ENCODE data around the gene IGF2R. TPM values are rescaled to one million over a fixed set of nuclear protein-coding genes. Genes with fewer than 3 reads are reported as not detected.
"Not testable (repeated sequence)": the region's sequence is repeated elsewhere in the genome, so short reads cannot be mapped to it uniquely, and the experiment has no call there.

IGF2R gene, protein sequence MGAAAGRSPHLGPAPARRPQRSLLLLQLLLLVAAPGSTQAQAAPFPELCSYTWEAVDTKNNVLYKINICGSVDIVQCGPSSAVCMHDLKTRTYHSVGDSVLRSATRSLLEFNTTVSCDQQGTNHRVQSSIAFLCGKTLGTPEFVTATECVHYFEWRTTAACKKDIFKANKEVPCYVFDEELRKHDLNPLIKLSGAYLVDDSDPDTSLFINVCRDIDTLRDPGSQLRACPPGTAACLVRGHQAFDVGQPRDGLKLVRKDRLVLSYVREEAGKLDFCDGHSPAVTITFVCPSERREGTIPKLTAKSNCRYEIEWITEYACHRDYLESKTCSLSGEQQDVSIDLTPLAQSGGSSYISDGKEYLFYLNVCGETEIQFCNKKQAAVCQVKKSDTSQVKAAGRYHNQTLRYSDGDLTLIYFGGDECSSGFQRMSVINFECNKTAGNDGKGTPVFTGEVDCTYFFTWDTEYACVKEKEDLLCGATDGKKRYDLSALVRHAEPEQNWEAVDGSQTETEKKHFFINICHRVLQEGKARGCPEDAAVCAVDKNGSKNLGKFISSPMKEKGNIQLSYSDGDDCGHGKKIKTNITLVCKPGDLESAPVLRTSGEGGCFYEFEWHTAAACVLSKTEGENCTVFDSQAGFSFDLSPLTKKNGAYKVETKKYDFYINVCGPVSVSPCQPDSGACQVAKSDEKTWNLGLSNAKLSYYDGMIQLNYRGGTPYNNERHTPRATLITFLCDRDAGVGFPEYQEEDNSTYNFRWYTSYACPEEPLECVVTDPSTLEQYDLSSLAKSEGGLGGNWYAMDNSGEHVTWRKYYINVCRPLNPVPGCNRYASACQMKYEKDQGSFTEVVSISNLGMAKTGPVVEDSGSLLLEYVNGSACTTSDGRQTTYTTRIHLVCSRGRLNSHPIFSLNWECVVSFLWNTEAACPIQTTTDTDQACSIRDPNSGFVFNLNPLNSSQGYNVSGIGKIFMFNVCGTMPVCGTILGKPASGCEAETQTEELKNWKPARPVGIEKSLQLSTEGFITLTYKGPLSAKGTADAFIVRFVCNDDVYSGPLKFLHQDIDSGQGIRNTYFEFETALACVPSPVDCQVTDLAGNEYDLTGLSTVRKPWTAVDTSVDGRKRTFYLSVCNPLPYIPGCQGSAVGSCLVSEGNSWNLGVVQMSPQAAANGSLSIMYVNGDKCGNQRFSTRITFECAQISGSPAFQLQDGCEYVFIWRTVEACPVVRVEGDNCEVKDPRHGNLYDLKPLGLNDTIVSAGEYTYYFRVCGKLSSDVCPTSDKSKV (N-terminal part only)
- 77.3 TPM for polyA plus RNA-seq (ENCODE audit: insufficient read length)
- long read RNA-seq, donor 1, partial matches to known transcripts = 21 of 21 reads
- long read RNA-seq, donor 1, other reads (novel, unspliced or antisense) = 0 of 21 reads
- long read RNA-seq, donor 2, full-length matches to known transcripts = 2 of 2 reads
- long read RNA-seq, donor 2, partial matches to known transcripts = 0 of 2 reads
- long read RNA-seq, donor 2, other reads (novel, unspliced or antisense) = 0 of 2 reads
- long read RNA-seq, donor 3 = 0 reads
- long read RNA-seq, donor 4, partial matches to known transcripts = 12 of 13 reads
- long read RNA-seq, donor 4, other reads (novel, unspliced or antisense) = 0 of 13 reads
- long read RNA-seq, donor 5, full-length matches to known transcripts = 3 of 81 reads
- long read RNA-seq, donor 5, partial matches to known transcripts = 78 of 81 reads
- long read RNA-seq, donor 5, other reads (novel, unspliced or antisense) = 0 of 81 reads
- long read RNA-seq, donor 6, partial matches to known transcripts = 5 of 5 reads
- long read RNA-seq, donor 6, other reads (novel, unspliced or antisense) = 0 of 5 reads
- long read RNA-seq, donor 7, full-length matches to known transcripts = 2 of 106 reads
- long read RNA-seq, donor 7, partial matches to known transcripts = 104 of 106 reads
- long read RNA-seq, donor 7, other reads (novel, unspliced or antisense) = 0 of 106 reads
- long read RNA-seq, donor 8, partial matches to known transcripts = 0 of 1 reads
- long read RNA-seq, donor 8, other reads (novel, unspliced or antisense) = 0 of 1 reads

GRCh38 chr6:159968295-159969203 lies at the start of gene IGF2R:
Gene IGF2R, plus strand, starts transcription at chr6:159969082. Its CDS starts 165 bp downstream, at chr6:159969247.
- DNase-seq = peak; percentile 90

DNA sequence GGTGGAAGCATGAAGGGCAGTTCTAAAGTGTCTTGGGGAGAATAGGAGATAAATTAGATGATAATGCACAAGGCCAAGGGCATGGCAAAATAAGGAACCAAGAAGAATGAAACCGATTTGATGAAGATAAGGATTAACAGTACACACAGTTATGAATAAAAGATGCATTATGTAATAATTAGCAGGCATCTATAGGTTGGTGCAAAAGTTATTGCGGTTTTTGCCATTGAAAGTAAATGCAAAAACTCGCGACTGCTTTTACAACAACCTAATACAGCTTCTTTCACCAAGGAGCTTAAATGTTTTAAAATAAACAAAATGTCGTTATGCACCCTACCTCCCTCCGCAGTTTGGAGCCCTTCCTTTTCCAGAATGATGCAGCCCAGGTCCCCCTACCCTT lies 49.1 kb upstream of the IGF2R start:
- no peak for DNase-seq

- DNase-seq = not testable (repeated sequence)
Measured at GRCh38 chr6:159924150-159924549, 44.7 kb upstream of the IGF2R start.

DNA sequence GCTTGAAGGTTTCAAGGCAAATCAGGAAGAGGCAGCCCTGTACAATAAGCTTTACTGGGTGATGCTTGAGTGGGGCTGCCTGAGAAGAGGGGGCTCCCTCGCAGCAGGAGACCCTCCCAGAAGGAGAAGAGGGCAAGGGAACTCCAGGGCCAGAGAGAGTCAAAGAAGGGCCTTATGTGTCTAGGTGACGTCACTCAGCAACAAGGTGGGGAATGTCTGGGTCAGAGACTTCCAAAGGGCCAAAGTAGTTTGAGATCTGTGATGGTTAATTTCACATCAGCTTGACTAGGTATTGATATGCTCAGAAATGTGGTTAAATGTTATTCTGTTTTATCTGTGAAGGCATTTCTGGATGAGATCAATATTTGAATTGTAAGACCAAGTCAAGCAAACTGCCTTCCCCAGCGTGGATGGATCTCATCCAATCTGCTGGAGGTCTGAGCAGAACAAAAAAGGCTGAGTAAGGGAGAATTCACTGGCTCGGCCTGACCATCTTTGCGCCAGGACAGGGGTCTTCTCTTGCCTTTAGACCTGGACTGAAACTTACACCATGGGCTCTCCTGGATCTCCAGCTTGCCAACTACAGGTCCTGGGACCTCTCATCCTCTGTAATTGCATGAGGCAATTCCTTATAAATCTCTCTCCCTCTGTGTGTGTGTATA lies 42.2 kb upstream of the IGF2R start:
- DNase-seq = no peak

DNA sequence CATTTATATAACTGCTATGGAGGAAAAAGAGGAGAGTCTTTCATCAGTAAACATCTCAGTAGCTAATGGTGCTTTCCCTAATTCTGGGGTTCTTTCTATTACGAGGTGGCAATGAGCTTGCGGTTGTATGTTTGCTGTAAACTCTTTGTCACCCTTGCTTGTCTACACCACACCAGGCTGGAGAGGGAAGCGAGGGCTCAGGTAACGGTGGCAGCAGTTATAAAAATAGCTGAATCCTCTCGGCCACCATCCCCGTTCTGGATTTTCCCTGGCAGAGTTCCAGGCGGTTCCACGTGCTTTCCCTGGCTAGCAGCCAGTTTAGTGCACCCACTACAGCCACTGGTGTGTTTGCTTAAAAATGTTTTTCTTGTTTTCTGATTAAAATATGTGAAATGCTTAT lies 39.1 kb upstream of the IGF2R start:
- peak; percentile 27 for DNase-seq

GRCh38 chr6:159931112-159931511 lies 37.8 kb upstream of the IGF2R start:
- DNase-seq = no peak

DNA sequence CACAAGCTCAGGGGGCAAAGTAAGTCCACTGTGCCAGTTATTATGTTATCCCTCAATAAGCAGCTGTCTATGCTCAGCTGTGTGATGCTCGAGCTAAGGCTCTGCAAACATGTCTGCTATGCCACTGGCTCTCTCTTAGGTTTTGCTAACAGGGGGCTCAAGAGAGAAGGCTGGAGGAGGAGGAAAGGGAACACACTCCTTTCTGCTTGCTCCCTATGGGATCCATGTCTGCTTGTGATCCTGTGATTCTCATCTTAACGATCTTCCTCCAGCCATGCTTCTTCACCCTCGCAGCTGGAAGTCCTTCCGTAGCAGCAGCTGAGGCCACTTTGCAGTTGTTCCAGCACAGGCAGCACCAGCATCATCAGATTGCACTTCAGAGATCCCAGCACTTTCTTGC lies 37.0 kb upstream of the IGF2R start:
- no peak for DNase-seq

GRCh38 chr6:159933077-159933476 lies 35.8 kb upstream of the IGF2R start:
- no peak for DNase-seq

- no peak for DNase-seq
Measured at GRCh38 chr6:159934181-159934580, 34.7 kb upstream of the IGF2R start.

DNA sequence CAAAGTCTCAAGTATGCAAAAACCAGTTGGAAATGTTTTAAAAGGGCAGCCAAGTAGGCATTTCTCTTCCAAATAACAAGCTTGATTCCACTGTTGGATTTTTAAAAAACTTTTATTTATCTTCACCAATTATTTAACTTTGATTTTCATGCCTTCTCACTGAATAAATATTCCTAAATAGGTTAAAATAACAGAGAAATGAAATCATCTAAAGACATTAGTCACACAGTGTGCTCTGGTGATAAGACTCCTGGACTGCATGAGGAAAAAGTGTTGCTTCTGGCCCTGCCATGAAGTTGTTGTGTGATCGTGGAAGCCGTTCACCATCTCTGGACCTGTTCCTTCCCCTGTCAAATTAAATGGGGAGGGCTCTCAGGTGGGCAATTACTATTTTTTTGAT lies 33.8 kb upstream of the IGF2R start:
- no peak for DNase-seq

GRCh38 chr6:159935633-159936032 lies 33.2 kb upstream of the IGF2R start:
- DNase-seq = no peak

GRCh38 chr6:159939591-159940016 lies 29.3 kb upstream of the IGF2R start:
- DNase-seq = no peak

DNA sequence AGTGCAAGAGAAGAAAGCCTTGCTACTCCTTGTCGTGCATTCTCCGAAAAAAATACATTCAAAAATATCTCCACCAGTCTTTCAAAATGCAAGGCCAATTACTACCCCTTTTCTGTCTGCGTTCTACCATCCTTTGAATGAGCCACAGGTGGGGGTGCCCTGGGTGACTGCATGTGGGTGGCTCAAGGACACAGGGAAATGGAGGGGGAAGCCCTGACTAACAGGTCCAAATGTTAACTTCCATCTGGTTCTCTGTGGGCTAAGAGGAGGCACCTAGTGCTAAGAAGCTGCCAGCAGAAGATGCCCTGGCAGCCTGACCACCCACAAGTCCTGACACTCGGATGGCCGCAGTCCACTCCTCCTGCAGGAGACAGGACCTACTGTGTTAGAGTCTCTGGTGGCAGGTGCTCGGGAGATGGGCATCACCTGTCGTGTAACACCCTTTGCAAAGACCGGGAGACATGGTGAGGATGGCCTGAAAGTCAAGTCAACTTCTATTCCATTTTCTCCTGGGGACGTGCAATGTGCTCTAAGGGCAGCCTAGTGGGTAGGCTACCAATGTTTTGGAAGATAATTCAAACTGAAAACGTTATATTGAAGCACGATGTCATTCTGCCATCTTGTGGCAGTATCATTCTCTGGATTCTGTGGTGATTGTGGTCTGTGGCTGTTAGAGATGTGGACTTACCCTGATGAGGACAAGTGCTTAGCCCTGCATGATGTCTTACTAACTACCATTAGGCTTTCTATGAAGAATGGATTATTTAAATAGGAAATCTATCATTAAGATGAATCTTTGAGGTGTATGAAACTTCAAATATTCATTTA lies 27.4 kb upstream of the IGF2R start:
- no peak for DNase-seq

- no peak for DNase-seq
Measured at GRCh38 chr6:159943101-159943632, 25.7 kb upstream of the IGF2R start.

DNA sequence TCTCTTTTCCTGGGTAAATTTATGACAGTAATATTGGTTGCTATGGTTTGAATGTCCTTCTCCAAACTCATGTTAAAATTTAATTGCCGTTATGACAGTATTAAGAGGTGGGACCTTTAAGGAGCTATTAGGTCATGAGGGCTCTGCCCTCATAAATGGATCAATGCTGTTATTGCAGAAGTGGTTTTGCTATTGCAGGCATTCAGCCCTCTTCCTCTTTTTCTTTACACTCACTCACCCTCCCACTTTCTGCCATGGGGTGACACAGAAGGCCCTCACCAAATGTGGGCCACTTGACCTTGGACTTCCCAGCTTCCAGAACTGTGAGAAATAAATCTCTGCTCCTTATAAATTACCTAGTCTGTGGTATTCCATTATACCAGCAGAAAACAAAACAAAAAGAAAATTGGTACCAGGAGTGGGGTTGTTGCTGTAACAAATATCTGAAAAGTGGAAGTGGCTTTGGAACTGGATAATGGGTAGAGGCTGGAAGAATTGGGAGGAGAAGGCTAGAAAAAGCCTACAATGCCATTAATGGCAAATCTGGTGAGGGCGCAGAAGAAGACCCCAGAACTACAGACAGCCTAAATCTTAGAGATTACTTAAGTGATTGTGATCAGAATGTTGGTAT lies 24.8 kb upstream of the IGF2R start:
- DNase-seq = no peak

- no peak for DNase-seq
Measured at GRCh38 chr6:159945801-159946392, 23.0 kb upstream of the IGF2R start.

DNA sequence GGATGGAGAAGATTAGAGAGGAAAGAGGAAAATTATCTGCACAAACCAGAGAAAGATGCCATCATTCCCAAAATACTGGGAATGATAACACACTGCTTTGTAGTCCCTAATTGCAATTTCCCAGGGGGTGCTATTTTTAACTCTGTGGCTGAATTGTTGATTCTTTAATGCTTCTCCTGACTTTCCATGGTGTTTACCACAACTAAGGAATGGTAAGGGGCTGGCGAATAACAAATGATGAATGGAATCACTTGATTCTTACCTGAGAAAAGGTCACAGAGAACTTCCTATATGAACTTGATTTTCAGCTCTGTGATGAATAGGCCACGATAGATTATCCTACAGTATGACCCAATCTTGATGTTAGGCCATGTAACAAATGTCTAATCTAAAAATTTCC lies 22.0 kb upstream of the IGF2R start:
- no peak for DNase-seq

Measured in left kidney (tissue), 8 donors.